GM06990 (cell line): ENCODE data around the gene DSCAM.
"Not testable (repeated sequence)": the region's sequence is repeated elsewhere in the genome, so short reads cannot be mapped to it uniquely, and the experiment has no call there.

ENCODE experiments used
- DNase-seq: peaks from one replicate; pipeline ENCODE4 v3.0.0-alpha.2; 2011; ENCODE audit not compliant: insufficient read length; ENCODE audit errors: extremely low read depth
- H3K27me3 ChIP-seq: replicated peaks from 2 replicates; pipeline ENCODE4 v1.6.0; 2011; ENCODE audit warnings: low read length; ENCODE audit not compliant: control insufficient read depth, insufficient read depth
- H3K36me3 ChIP-seq: 2 replicates; pipeline ENCODE4 v1.5.1; 2011; ENCODE audit warnings: low read length; ENCODE audit not compliant: control insufficient read depth, insufficient read depth
- H3K4me3 ChIP-seq: replicated peaks from 2 replicates; pipeline ENCODE4 v1.5.1; 2011; ENCODE audit warnings: low read depth, mild to moderate bottlenecking, control low read depth, low read length
- CTCF ChIP-seq: IDR thresholded peaks from 2 replicates; pipeline ENCODE4 v1.5.1; 2011; ENCODE audit warnings: low read length, control low read depth, mild to moderate bottlenecking, inconsistent platforms; ENCODE audit not compliant: insufficient read depth, poor library complexity, severe bottlenecking

The DSCAM gene, protein sequence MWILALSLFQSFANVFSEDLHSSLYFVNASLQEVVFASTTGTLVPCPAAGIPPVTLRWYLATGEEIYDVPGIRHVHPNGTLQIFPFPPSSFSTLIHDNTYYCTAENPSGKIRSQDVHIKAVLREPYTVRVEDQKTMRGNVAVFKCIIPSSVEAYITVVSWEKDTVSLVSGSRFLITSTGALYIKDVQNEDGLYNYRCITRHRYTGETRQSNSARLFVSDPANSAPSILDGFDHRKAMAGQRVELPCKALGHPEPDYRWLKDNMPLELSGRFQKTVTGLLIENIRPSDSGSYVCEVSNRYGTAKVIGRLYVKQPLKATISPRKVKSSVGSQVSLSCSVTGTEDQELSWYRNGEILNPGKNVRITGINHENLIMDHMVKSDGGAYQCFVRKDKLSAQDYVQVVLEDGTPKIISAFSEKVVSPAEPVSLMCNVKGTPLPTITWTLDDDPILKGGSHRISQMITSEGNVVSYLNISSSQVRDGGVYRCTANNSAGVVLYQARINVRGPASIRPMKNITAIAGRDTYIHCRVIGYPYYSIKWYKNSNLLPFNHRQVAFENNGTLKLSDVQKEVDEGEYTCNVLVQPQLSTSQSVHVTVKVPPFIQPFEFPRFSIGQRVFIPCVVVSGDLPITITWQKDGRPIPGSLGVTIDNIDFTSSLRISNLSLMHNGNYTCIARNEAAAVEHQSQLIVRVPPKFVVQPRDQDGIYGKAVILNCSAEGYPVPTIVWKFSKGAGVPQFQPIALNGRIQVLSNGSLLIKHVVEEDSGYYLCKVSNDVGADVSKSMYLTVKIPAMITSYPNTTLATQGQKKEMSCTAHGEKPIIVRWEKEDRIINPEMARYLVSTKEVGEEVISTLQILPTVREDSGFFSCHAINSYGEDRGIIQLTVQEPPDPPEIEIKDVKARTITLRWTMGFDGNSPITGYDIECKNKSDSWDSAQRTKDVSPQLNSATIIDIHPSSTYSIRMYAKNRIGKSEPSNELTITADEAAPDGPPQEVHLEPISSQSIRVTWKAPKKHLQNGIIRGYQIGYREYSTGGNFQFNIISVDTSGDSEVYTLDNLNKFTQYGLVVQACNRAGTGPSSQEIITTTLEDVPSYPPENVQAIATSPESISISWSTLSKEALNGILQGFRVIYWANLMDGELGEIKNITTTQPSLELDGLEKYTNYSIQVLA (N-terminal part only)

GRCh38 chr21:40846587-40847411 lies at the start of gene DSCAM:
Gene DSCAM, minus strand, starts transcription at chr21:40847158. Its CDS starts 497 bp downstream, at chr21:40846661.
- Histone ChIP-seq H3K27me3 (no peaks in the 10 kb centered on the region), H3K4me3 (no peak within 1 kb of the TSS), H3K36me3 (no peaks in the 10 kb centered on the region)
- no peak for TF ChIP-seq CTCF
- no peak for DNase-seq

DNA sequence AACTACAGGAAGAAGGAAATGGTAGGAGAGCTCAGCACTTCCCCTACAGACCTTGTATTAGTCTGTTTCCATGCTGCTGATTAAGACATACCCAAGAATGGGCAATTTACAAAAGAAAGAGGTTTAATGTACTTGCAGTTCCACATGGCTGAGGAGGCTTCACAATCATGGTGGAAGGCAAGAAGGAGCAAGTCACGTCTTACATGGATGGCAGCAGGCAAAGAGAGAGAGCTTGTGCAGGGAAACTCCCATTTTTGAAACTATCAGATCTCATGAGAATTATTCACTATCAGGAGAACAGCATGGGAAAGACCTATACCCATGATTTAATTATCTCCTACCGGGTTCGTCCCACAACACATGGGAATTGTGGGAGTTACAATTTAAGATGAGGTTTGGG lies 48.7 kb upstream of the DSCAM start:
- not testable (repeated sequence) for H3K36me3 ChIP-seq, H3K4me3 ChIP-seq, H3K27me3 ChIP-seq, DNase-seq

- Histone ChIP-seq H3K27me3 (no peaks in the 10 kb centered on the region), H3K4me3 (no peak overlapping the region), H3K36me3 (no peaks in the 10 kb centered on the region)
- no peak for DNase-seq
- TF ChIP-seq CTCF: no peak
Observed at GRCh38 chr21:40886931-40887330, 40.0 kb upstream of the DSCAM start.

GRCh38 chr21:40886006-40886405 lies 39.0 kb upstream of the DSCAM start:
- no peaks in the 10 kb centered on the region for H3K36me3 ChIP-seq
- DNase-seq: no peak
- TF ChIP-seq CTCF: no peak
- H3K27me3 ChIP-seq: no peaks in the 10 kb centered on the region
- H3K4me3 ChIP-seq: no peak overlapping the region

GRCh38 chr21:40882192-40882915 lies 35.4 kb upstream of the DSCAM start:
- Histone ChIP-seq H3K36me3 (no peaks in the 10 kb centered on the region), H3K27me3 (no peaks in the 10 kb centered on the region), H3K4me3 (no peak overlapping the region)
- no peak for TF ChIP-seq CTCF
- no peak for DNase-seq
